MM.1S (cell line): ENCODE data around the gene TRIM44.

ENCODE experiments used
- EZH2 ChIP-seq: fragments of 300-600 bp; sonication (generic); optimal IDR thresholded peaks from 2 replicates; pipeline ENCODE3; 2017; ENCODE audit warnings: low read depth, mild to moderate bottlenecking, antibody characterized with exemption, low read length, mixed read lengths
- TF ChIP-seq, protein P1 (sequence below): fragments of 300-600 bp; sonication (generic); IDR thresholded peaks from 2 replicates; pipeline ENCODE4 v1.5.1; 2016; ENCODE audit warnings: antibody characterized with exemption, low read length, mixed read lengths

DNA sequence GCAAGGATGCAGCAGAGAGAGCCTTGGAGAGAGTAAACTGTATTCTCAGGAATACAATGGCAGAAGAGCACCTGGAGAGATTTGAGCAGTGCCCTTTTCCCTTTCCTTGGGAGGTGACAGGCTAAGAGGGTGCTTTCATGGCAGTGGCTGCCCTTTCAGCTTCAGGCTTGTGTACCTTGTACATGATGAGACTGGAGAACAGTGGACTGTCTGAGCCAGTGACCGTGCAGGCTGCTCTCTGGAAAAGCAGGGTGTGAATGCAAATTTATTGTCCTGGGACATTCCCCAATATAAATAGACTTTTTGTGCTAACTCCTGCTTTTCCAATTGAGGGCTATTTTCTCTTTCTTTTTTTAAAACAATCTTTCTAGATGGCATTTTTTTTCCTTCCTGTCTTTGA, 99.3 kb downstream of the TRIM44 start:
- TF ChIP-seq, protein P1, sequence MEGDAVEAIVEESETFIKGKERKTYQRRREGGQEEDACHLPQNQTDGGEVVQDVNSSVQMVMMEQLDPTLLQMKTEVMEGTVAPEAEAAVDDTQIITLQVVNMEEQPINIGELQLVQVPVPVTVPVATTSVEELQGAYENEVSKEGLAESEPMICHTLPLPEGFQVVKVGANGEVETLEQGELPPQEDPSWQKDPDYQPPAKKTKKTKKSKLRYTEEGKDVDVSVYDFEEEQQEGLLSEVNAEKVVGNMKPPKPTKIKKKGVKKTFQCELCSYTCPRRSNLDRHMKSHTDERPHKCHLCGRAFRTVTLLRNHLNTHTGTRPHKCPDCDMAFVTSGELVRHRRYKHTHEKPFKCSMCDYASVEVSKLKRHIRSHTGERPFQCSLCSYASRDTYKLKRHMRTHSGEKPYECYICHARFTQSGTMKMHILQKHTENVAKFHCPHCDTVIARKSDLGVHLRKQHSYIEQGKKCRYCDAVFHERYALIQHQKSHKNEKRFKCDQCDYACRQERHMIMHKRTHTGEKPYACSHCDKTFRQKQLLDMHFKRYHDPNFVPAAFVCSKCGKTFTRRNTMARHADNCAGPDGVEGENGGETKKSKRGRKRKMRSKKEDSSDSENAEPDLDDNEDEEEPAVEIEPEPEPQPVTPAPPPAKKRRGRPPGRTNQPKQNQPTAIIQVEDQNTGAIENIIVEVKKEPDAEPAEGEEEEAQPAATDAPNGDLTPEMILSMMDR: no peak
- no peak for TF ChIP-seq EZH2
